Measurements from ENCODE around the gene USF2. TPM values are rescaled to one million over a fixed set of nuclear protein-coding genes. Genes with fewer than 3 reads are reported as not detected.

Gene USF2
- total and polyA plus RNA-seq, 2 of the 8 experiments (the other 6 are each of a cell fraction or from before 2014, with no cell fraction given) = 74.1 to 109 TPM

DNA sequence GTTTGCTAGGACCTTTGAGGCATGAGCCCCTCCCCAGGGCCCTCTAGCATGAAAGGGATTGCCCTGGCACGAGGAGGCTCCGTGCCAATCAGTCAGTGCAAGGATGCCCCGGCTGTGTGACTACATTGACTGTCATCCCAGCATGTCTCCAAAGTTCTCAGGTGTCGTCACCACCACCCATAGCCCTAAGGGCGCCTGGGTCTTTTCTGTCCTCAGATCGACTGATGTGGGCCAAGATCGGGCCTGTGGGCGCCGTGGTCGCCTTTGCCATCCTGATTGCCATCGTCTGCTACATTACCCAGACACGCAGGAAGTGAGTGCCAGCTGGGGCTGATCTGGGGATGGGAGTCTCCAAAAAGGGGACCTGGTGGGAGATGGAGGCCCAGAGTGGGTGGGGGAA lies 41.6 kb downstream of the USF2 start (continued):
- TF ChIP-seq, protein P1, sequence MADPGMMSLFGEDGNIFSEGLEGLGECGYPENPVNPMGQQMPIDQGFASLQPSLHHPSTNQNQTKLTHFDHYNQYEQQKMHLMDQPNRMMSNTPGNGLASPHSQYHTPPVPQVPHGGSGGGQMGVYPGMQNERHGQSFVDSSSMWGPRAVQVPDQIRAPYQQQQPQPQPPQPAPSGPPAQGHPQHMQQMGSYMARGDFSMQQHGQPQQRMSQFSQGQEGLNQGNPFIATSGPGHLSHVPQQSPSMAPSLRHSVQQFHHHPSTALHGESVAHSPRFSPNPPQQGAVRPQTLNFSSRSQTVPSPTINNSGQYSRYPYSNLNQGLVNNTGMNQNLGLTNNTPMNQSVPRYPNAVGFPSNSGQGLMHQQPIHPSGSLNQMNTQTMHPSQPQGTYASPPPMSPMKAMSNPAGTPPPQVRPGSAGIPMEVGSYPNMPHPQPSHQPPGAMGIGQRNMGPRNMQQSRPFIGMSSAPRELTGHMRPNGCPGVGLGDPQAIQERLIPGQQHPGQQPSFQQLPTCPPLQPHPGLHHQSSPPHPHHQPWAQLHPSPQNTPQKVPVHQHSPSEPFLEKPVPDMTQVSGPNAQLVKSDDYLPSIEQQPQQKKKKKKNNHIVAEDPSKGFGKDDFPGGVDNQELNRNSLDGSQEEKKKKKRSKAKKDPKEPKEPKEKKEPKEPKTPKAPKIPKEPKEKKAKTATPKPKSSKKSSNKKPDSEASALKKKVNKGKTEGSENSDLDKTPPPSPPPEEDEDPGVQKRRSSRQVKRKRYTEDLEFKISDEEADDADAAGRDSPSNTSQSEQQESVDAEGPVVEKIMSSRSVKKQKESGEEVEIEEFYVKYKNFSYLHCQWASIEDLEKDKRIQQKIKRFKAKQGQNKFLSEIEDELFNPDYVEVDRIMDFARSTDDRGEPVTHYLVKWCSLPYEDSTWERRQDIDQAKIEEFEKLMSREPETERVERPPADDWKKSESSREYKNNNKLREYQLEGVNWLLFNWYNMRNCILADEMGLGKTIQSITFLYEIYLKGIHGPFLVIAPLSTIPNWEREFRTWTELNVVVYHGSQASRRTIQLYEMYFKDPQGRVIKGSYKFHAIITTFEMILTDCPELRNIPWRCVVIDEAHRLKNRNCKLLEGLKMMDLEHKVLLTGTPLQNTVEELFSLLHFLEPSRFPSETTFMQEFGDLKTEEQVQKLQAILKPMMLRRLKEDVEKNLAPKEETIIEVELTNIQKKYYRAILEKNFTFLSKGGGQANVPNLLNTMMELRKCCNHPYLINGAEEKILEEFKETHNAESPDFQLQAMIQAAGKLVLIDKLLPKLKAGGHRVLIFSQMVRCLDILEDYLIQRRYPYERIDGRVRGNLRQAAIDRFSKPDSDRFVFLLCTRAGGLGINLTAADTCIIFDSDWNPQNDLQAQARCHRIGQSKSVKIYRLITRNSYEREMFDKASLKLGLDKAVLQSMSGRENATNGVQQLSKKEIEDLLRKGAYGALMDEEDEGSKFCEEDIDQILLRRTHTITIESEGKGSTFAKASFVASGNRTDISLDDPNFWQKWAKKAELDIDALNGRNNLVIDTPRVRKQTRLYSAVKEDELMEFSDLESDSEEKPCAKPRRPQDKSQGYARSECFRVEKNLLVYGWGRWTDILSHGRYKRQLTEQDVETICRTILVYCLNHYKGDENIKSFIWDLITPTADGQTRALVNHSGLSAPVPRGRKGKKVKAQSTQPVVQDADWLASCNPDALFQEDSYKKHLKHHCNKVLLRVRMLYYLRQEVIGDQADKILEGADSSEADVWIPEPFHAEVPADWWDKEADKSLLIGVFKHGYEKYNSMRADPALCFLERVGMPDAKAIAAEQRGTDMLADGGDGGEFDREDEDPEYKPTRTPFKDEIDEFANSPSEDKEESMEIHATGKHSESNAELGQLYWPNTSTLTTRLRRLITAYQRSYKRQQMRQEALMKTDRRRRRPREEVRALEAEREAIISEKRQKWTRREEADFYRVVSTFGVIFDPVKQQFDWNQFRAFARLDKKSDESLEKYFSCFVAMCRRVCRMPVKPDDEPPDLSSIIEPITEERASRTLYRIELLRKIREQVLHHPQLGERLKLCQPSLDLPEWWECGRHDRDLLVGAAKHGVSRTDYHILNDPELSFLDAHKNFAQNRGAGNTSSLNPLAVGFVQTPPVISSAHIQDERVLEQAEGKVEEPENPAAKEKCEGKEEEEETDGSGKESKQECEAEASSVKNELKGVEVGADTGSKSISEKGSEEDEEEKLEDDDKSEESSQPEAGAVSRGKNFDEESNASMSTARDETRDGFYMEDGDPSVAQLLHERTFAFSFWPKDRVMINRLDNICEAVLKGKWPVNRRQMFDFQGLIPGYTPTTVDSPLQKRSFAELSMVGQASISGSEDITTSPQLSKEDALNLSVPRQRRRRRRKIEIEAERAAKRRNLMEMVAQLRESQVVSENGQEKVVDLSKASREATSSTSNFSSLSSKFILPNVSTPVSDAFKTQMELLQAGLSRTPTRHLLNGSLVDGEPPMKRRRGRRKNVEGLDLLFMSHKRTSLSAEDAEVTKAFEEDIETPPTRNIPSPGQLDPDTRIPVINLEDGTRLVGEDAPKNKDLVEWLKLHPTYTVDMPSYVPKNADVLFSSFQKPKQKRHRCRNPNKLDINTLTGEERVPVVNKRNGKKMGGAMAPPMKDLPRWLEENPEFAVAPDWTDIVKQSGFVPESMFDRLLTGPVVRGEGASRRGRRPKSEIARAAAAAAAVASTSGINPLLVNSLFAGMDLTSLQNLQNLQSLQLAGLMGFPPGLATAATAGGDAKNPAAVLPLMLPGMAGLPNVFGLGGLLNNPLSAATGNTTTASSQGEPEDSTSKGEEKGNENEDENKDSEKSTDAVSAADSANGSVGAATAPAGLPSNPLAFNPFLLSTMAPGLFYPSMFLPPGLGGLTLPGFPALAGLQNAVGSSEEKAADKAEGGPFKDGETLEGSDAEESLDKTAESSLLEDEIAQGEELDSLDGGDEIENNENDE (IDR thresholded peaks at IDR 0.05; ENCODE audit: insufficient replicate concordance, low read length) = no peak
- TF ChIP-seq SP1 (IDR thresholded peaks at IDR 0.05; ENCODE audit: low read depth, low read length) = no peak
- TF ChIP-seq ASH2L (IDR thresholded peaks at IDR 0.05; ENCODE audit: low read length) = no peak
- TF ChIP-seq SRF (IDR thresholded peaks at IDR 0.05; ENCODE audit: low read depth, low read length) = no peak
- no peak for TF ChIP-seq MAFK (IDR thresholded peaks at IDR 0.05; ENCODE audit: low read depth, low read length)
- TF ChIP-seq SP2 (IDR thresholded peaks at IDR 0.05; ENCODE audit: low read length) = no peak
- no peak for TF ChIP-seq POLR2AphosphoS5 (IDR thresholded peaks at IDR 0.05; ENCODE audit: low read depth, low read length)
- no peak for TF ChIP-seq BCL11A (IDR thresholded peaks at IDR 0.05; ENCODE audit: low read depth in 2 of 2, low read length in 2 of 2)
- no peak for TF ChIP-seq HDAC6 (IDR thresholded peaks at IDR 0.05; ENCODE audit: low read depth, low read length)
- no peak for TF ChIP-seq KDM5A (IDR thresholded peaks at IDR 0.05; ENCODE audit: low read length)
- no peak for TF ChIP-seq CHD1 (IDR thresholded peaks at IDR 0.05; ENCODE audit: low read depth, low read length)
- no peak for TF ChIP-seq TCF12 (IDR thresholded peaks at IDR 0.05; ENCODE audit: low read depth, low read length)
- TF ChIP-seq CEBPB (IDR thresholded peaks at IDR 0.05; ENCODE audit: low read depth, low read length) = no peak
- no peak for TF ChIP-seq RFX5 (IDR thresholded peaks at IDR 0.05; ENCODE audit: borderline replicate concordance, low read depth, low read length)
- TF ChIP-seq JUND (IDR thresholded peaks at IDR 0.05; ENCODE audit: low read length) = no peak

Data from H1 (cell line).